Naive thymus-derived CD8-positive, alpha-beta T cell (primary cell): Measurements from ENCODE around the gene CCDC146. TPM values are rescaled to one million over a fixed set of nuclear protein-coding genes. Genes with fewer than 3 reads are reported as not detected.

Experiments used
- ATAC-seq, 2 donors: fragments of 150-1000 bp; cut with Tn5 transposase in 1 of 2; sonication (Bioruptor Pico), chemical (Tn5 transposase) in 1 of 2; 1 replicate in 1 of 2; 2 replicates in 1 of 2; pipeline ENCODE4 v1.10.0; 2021; ENCODE audit warnings: mild to moderate bottlenecking in 2 of 2, moderate library complexity in 2 of 2
- POLR2A ChIA-PET: fragments of 350-600 bp; sonication (Branson Sonifier 250); formaldehyde crosslinking; loops from one replicate; lab custom pipeline; 2021; ENCODE audit warnings: antibody characterized with exemption; lab: Charles Lee
- DNase-seq, 10 donors: peaks; one replicate each; pipeline versions ENCODE4 v3.0.0 to v3.0.0-alpha.2; 2020 to 2022
- H3K27ac Mint-ChIP-seq, 10 donors: one replicate each; pipeline ENCODE4 v1.8.0; 2020 to 2022; ENCODE audit warnings: mild to moderate bottlenecking in 10 of 10, mixed read lengths in 10 of 10, moderate library complexity in 4 of 10, inconsistent platforms in 1 of 10
- H3K27me3 Mint-ChIP-seq, 5 donors: one replicate each; pipeline ENCODE4 v1.8.0; 2021 to 2022; ENCODE audit warnings: mixed read lengths in 5 of 5
- H3K36me3 Mint-ChIP-seq, 3 donors: one replicate each; pipeline ENCODE4 v1.8.0; 2020 to 2022; ENCODE audit warnings: mixed read lengths in 3 of 3, mild to moderate bottlenecking in 2 of 3, inconsistent platforms in 1 of 3
- H3K4me1 Mint-ChIP-seq, 4 donors: one replicate each; pipeline ENCODE4 v1.8.0; 2021 to 2022; ENCODE audit warnings: mixed read lengths in 4 of 4
- H3K4me3 Mint-ChIP-seq, 10 donors: one replicate each; pipeline ENCODE4 v1.8.0; 2020 to 2022; ENCODE audit warnings: mild to moderate bottlenecking in 10 of 10, mixed read lengths in 10 of 10, moderate library complexity in 6 of 10, inconsistent platforms in 1 of 10
- H3K9me3 Mint-ChIP-seq, 9 donors: one replicate each; pipeline ENCODE4 v1.8.0; 2020 to 2022; ENCODE audit warnings: mixed read lengths in 9 of 9, mild to moderate bottlenecking in 3 of 9, inconsistent platforms in 1 of 9, moderate library complexity in 1 of 9
- polyA plus RNA-seq, 3 donors: library from polyadenylated mRNA; unstranded; fragments of 300-500 nt; fragmentation: Illumina TruSeq; gene quantifications; one replicate each; pipeline ENCODE4 v1.2.3, GENCODE V29; 2021
- total RNA-seq, 8 experiments: library from RNA in 2 of 8; stranded (reverse) in 2 of 8; gene quantifications; one replicate each; pipeline ENCODE4 v1.2.3 and lab custom pipeline; 2021 to 2026

Gene CCDC146
- total and polyA plus RNA-seq, 5 experiments from 2014 or later = 2.3 to 11.5 (median 3.4) TPM

DNA sequence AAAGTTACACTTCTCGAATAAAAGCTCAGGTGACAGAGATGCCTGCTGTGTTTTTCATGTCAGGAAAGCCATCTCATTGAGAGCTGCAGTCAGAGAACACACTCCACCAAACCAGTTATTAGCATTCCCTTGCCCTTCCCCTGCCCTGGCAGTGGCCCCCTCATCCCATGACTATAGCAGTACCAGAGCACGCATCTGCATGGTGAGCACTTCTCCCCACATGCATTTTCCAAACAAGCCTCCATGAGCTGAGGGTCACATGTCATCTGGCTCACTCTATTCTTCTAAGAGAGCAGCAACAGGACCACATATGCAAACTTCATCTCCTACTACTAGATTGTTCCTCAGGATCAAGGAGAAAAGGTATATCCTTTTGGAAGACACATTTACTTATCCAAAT is 119.7 kb downstream of the CCDC146 start:
- DNase-seq (no peak), ATAC-seq (no peak)
- POLR2A ChIA-PET = no interaction called here
- H3K9me3 Mint-ChIP-seq = no peaks in the 10 kb centered on the region
- H3K4me3 Mint-ChIP-seq = no peak overlapping the region
- peaks cover 9 to 24% (median 19%) of the 10 kb centered on the region in 4 donors for H3K4me1 Mint-ChIP-seq
- H3K36me3 Mint-ChIP-seq = peaks cover 12 to 34% (median 16%) of the 10 kb centered on the region in 3 donors
- peak overlapping the region in 2 of 10 donors; percentile 45 to 50 for H3K27ac Mint-ChIP-seq
- no peaks in the 10 kb centered on the region for H3K27me3 Mint-ChIP-seq

GRCh38 chr7:77242554-77242953 is 120.1 kb downstream of the CCDC146 start:
- ATAC-seq (no peak), DNase-seq (no peak)
- H3K4me3 Mint-ChIP-seq = no peak overlapping the region
- POLR2A ChIA-PET = no interaction called here
- peaks cover 9 to 24% (median 19%) of the 10 kb centered on the region in 4 donors for H3K4me1 Mint-ChIP-seq
- peak overlapping the region in 1 of 10 donors; percentile 24 for H3K27ac Mint-ChIP-seq
- H3K36me3 Mint-ChIP-seq = peaks cover 10 to 30% (median 11%) of the 10 kb centered on the region in 3 donors
- H3K9me3 Mint-ChIP-seq = no peaks in the 10 kb centered on the region
- H3K27me3 Mint-ChIP-seq = no peaks in the 10 kb centered on the region

GRCh38 chr7:77244222-77244934 is 122.0 kb downstream of the CCDC146 start:
- Mint-ChIP-seq H3K27ac (no peak overlapping the region), H3K4me3 (no peak overlapping the region), H3K4me1 (peaks cover 3 to 9% (median 7%) of the 10 kb centered on the region in 4 donors), H3K27me3 (no peaks in the 10 kb centered on the region), H3K36me3 (peaks cover 0 to 26% (median 3%) of the 10 kb centered on the region in 3 donors), H3K9me3 (no peaks in the 10 kb centered on the region)
- DNase-seq (no peak), ATAC-seq (no peak)
- POLR2A ChIA-PET = no interaction called here

DNA sequence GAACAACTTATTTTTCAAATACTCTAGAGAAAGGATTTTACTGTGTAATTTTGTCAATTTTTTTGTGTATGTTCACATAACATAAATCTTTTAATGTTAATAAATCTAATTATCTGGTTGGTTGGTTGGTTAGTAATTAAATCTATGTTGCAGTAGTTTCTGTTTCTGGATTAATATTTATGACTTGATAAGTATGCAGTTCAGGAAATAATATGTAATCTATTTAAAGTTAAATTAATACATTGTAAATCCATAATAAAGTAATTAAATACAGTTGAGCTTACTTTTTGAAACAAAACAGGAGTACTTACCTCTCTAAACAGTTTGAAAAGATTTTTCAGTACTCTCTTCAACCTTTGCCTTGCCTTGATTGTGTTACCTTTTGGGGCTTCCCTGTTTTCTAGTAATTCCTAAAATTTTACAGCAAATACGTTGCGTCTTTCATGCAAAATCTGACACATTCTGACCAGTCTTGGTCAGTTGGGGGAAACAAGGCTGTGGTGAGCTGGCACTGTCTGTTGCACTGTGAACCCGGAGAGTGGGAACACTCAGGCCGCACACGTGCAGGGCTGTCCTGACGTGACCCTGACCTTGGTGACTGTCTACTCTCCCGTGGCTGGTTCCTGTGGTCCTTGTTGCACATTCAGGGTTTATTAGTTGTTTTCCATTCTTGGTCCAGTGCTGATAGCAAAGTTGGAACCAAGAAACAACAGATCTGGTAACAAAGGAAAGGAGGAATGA is 122.8 kb downstream of the CCDC146 start:
- Mint-ChIP-seq H3K27ac (no peak overlapping the region), H3K36me3 (peaks cover 0 to 26% (median 5%) of the 10 kb centered on the region in 3 donors), H3K27me3 (no peaks in the 10 kb centered on the region), H3K4me1 (peaks cover 0 to 4% (median under 1%) of the 10 kb centered on the region in 4 donors), H3K9me3 (no peaks in the 10 kb centered on the region), H3K4me3 (no peak overlapping the region)
- no peak for ATAC-seq
- DNase-seq = no peak
- POLR2A ChIA-PET = no interaction called here

DNA sequence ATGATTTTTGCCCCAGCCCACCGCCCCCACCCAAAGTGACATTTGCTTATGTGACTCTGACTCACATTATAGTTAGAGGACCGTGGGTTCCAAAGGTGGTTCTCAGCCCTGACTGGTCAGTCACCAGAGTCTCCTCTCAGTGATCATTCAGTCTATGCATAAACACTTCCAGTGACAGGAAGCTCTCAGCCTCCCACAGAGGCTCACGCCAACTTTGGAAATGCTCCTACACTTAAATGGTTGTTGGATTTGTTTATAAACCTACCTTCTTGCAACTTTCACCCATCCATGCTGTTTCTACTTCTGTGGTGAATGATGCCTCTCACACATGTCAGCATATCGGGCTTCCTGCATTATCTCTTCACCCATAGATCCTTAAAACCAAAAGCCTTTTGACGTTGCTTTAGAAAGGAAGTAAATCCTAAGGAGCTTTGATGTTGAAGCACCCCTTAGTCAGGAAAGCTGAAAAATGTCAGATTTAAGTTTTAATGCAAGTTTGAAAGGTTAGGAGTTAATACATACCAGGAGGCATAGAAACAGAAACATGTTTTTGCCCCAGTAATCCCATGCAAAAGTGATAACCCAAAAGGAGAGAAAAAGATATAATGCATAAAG is 123.7 kb downstream of the CCDC146 start:
- no peak overlapping the region for H3K27ac Mint-ChIP-seq
- no peak overlapping the region for H3K4me3 Mint-ChIP-seq
- no peak for ATAC-seq
- peaks cover 0 to 24% (median 5%) of the 10 kb centered on the region in 3 donors for H3K36me3 Mint-ChIP-seq
- H3K9me3 Mint-ChIP-seq = no peaks in the 10 kb centered on the region
- POLR2A ChIA-PET = interaction anchor here (0.6 to 1.7 kb wide), 3 partner anchors 46 to 382 kb away, joined by 3 to 5 read pairs (median 3); partner anchors contain the start of genes CCDC146 and FGL2
- no peak for DNase-seq
- H3K4me1 Mint-ChIP-seq = peaks cover 0 to 4% (median 0%) of the 10 kb centered on the region in 4 donors
- no peaks in the 10 kb centered on the region for H3K27me3 Mint-ChIP-seq

DNA sequence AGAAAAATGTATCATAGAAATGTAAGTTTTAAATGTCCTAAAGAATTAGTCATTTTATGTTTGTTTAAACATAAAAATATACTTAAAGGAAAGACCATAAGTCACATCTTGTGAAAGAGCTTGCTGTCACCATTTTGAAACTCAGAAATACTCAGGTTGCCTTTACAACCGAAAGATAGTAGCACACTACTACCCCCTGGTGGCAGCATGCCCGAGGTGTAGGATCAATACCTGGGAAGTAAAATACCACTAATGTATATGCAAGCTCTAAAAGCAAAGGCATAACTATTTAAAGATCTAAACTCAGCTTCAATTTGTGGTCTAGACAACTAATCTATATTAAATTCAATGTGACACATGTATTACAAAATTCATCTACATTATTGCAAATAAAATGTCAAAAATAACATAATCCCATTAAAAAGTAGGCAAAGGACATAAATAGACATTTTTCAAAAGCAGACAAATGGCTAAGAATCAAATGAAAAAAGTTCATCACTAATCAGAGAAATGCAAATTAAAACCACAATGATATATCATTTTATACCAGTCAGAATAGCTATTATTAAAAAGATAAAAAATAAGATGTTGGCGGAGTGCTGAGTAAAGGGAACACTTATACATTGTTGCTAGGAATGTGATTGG is 124.9 kb downstream of the CCDC146 start:
- peak; percentile 95 to 100 for ATAC-seq
- peak overlapping the region in 1 of 10 donors; percentile 46 for H3K27ac Mint-ChIP-seq
- H3K9me3 Mint-ChIP-seq = no peaks in the 10 kb centered on the region
- peak; percentile 68 to 92 (median 80) for DNase-seq
- POLR2A ChIA-PET = interaction anchor here (1.5 to 1.7 kb wide), 2 partner anchors 47 to 125 kb away, joined by 3 to 5 read pairs; partner anchors contain the start of genes CCDC146 and FGL2
- no peaks in the 10 kb centered on the region for H3K27me3 Mint-ChIP-seq
- H3K36me3 Mint-ChIP-seq = peaks cover 0 to 16% (median 2%) of the 10 kb centered on the region in 3 donors
- H3K4me1 Mint-ChIP-seq = no peaks in the 10 kb centered on the region
- no peak overlapping the region for H3K4me3 Mint-ChIP-seq

DNA sequence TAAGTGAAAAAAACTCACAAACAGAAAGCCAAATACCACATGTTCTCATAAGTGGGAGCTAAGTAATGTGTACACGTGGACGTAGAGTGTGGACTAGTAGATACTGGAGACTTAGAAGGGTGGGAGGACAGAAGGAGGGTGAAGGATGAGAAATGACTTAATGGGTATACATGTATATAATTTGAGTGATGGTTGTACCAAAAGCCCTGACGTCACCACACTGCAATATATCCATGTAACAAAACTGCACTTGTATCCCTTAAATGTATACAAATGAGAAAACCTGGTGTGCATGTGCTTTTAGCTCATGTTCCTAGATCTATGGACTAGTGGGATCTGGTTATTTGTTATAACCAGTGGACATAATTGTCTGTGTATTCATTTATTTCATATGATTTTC is 125.7 kb downstream of the CCDC146 start:
- H3K4me1 Mint-ChIP-seq = no peaks in the 10 kb centered on the region
- no peaks in the 10 kb centered on the region for H3K27me3 Mint-ChIP-seq
- DNase-seq = no peak
- POLR2A ChIA-PET = no interaction called here
- ATAC-seq = no peak
- no peak overlapping the region for H3K4me3 Mint-ChIP-seq
- H3K36me3 Mint-ChIP-seq = peaks cover 0 to 9% (median 2%) of the 10 kb centered on the region in 3 donors
- no peak overlapping the region for H3K27ac Mint-ChIP-seq
- H3K9me3 Mint-ChIP-seq = no peaks in the 10 kb centered on the region

- Mint-ChIP-seq H3K4me1 (no peaks in the 10 kb centered on the region), H3K4me3 (no peak overlapping the region), H3K27me3 (no peaks in the 10 kb centered on the region), H3K9me3 (no peaks in the 10 kb centered on the region), H3K27ac (no peak overlapping the region), H3K36me3 (peaks cover 0 to 10% (median 8%) of the 10 kb centered on the region in 3 donors)
- DNase-seq (no peak), ATAC-seq (no peak)
- POLR2A ChIA-PET = no interaction called here
These were observed 130.1 kb downstream of the CCDC146 start for GRCh38 chr7:77252506-77252905.

GRCh38 chr7:77253151-77253550 is 130.7 kb downstream of the CCDC146 start:
- Mint-ChIP-seq H3K9me3 (no peaks in the 10 kb centered on the region), H3K4me1 (no peaks in the 10 kb centered on the region), H3K4me3 (no peak overlapping the region), H3K36me3 (peaks cover 0 to 10% (median 8%) of the 10 kb centered on the region in 3 donors), H3K27me3 (no peaks in the 10 kb centered on the region), H3K27ac (no peak overlapping the region)
- ATAC-seq = no peak
- no peak for DNase-seq
- POLR2A ChIA-PET = no interaction called here

GRCh38 chr7:77254429-77254828 is 132.0 kb downstream of the CCDC146 start:
- POLR2A ChIA-PET = no interaction called here
- Mint-ChIP-seq H3K9me3 (no peaks in the 10 kb centered on the region), H3K36me3 (peaks cover 0 to 10% (median 8%) of the 10 kb centered on the region in 3 donors), H3K27me3 (no peaks in the 10 kb centered on the region), H3K4me1 (no peaks in the 10 kb centered on the region), H3K4me3 (no peak overlapping the region), H3K27ac (no peak overlapping the region)
- ATAC-seq = no peak
- no peak for DNase-seq

DNA sequence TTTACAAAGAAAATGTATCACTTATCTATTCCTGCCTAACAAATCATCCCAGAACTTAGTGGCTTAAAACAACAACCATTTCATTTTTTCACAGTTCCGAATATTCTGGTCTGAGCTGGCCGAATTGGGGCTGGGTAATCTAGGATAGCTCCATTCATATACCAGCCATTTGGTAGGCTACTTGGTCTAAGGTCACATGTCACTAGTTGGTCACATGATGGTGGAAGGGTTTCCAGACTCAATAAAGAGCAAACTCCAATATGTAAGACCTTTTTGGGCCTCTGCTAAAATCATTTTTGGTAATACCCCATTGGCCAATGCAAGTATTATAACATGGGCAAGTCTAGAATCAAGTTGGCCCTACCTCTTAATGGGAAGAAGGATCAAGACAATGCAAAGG is 132.5 kb downstream of the CCDC146 start:
- H3K27ac Mint-ChIP-seq = no peak overlapping the region

DNA sequence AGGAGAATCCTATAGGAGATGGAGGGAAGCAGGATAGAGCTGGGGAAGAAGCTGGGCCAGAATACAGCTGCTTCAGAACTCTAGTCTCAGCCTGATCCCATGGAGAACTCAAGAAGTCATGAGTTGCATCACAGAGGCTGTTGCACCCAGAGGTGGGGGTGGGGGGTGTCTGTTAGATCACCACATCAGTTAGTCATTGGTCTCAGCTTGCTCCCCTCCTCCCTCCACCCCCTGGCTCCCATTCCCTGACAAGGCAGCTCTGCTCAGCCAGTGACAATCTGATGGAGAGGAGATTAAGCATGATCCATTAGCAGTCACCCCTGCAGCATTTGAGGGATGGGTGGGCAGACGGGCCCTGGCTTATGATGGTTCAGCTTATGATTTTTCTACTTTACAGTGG is 135.6 kb downstream of the CCDC146 start:
- ATAC-seq (no peak), DNase-seq (no peak)
- H3K4me3 Mint-ChIP-seq = no peak overlapping the region
- no peaks in the 10 kb centered on the region for H3K4me1 Mint-ChIP-seq
- peaks cover 0 to 20% (median 19%) of the 10 kb centered on the region in 3 donors for H3K36me3 Mint-ChIP-seq
- POLR2A ChIA-PET = no interaction called here
- H3K27me3 Mint-ChIP-seq = no peaks in the 10 kb centered on the region
- H3K27ac Mint-ChIP-seq = no peak overlapping the region
- H3K9me3 Mint-ChIP-seq = no peaks in the 10 kb centered on the region

More for the DNA sequence above, 132.5 kb downstream of the CCDC146 start:
- no peak for ATAC-seq
- no peak for DNase-seq
- no peaks in the 10 kb centered on the region for H3K4me1 Mint-ChIP-seq
- POLR2A ChIA-PET = no interaction called here
- no peaks in the 10 kb centered on the region for H3K27me3 Mint-ChIP-seq
- no peaks in the 10 kb centered on the region for H3K9me3 Mint-ChIP-seq
- H3K36me3 Mint-ChIP-seq = peaks cover 0 to 11% (median 8%) of the 10 kb centered on the region in 3 donors
- H3K4me3 Mint-ChIP-seq = no peak overlapping the region
